CD14-positive monocyte (primary cell): Measurements from ENCODE around the gene CMTM8. TPM values are rescaled to one million over a fixed set of nuclear protein-coding genes. Genes with fewer than 3 reads are reported as not detected.

ENCODE experiments used
- DNase-seq, 3 donors: peaks; one replicate each; pipeline ENCODE4 v3.0.0-alpha.2; 2011 to 2022
- H2AFZ ChIP-seq: 2 replicates; pipeline ENCODE4 v1.6.0; 2012; ENCODE audit warnings: mild to moderate bottlenecking, low read depth, low read length, inconsistent platforms; ENCODE audit not compliant: insufficient read depth, poor library complexity, severe bottlenecking
- H3K27ac ChIP-seq, 2 donors: 1 replicate in 1 of 2; 2 replicates in 1 of 2; pipeline ENCODE4 v1.5.1; 2012 to 2013; ENCODE audit warnings: low read length in 2 of 2, control low read depth in 1 of 2, inconsistent platforms in 1 of 2, low read depth in 1 of 2, mild to moderate bottlenecking in 1 of 2
- H3K27me3 ChIP-seq, 2 donors: one replicate each; pipeline versions ENCODE4 v1.6.0 to v1.6.1; 2011 to 2013; ENCODE audit warnings: low read length in 2 of 2; ENCODE audit not compliant: control insufficient read depth in 2 of 2, insufficient read depth in 2 of 2
- H3K36me3 ChIP-seq, 2 donors: replicated peaks in 1 of 2; 1 replicate in 1 of 2; 2 replicates in 1 of 2; pipeline versions ENCODE4 v1.5.1 to v1.6.1; 2012 to 2013; ENCODE audit warnings: low read length in 2 of 2, control low read depth in 1 of 2, inconsistent platforms in 1 of 2, mild to moderate bottlenecking in 1 of 2; ENCODE audit not compliant: insufficient read depth in 2 of 2, control insufficient read depth in 1 of 2
- H3K4me1 ChIP-seq, 2 donors: 1 replicate in 1 of 2; 2 replicates in 1 of 2; pipeline versions ENCODE4 v1.5.1 to v1.6.1; 2012 to 2013; ENCODE audit warnings: low read length in 2 of 2, control low read depth in 1 of 2, inconsistent platforms in 1 of 2, mild to moderate bottlenecking in 1 of 2, moderate library complexity in 1 of 2; ENCODE audit not compliant: insufficient read depth in 2 of 2, control insufficient read depth in 1 of 2
- H3K4me2 ChIP-seq: replicated peaks from 2 replicates; pipeline ENCODE3; 2012; ENCODE audit warnings: low read length, moderate library complexity, mild to moderate bottlenecking; ENCODE audit not compliant: poor library complexity, severe bottlenecking; ENCODE audit errors: extremely low read depth
- H3K4me3 ChIP-seq, 3 experiments: fragments of 200-600 bp in 1 of 3; sonication (generic) in 1 of 3; replicated peaks in 1 of 3; 1 replicate in 2 of 3; 2 replicates in 1 of 3; pipeline ENCODE4 v1.5.1; 2011 to 2013; ENCODE audit warnings: low read length in 3 of 3, mild to moderate bottlenecking in 3 of 3, control low read depth in 2 of 3, low read depth in 2 of 3, inconsistent platforms in 1 of 3, moderate library complexity in 1 of 3
- H3K79me2 ChIP-seq: 2 replicates; pipeline ENCODE4 v1.6.0; 2012; ENCODE audit warnings: mild to moderate bottlenecking, control low read depth, inconsistent platforms, low read length, moderate library complexity; ENCODE audit not compliant: insufficient read depth
- H3K9ac ChIP-seq: 2 replicates; pipeline ENCODE4 v1.6.0; 2017; ENCODE audit warnings: low read length, mild to moderate bottlenecking; ENCODE audit not compliant: insufficient read depth, poor library complexity, severe bottlenecking
- H3K9me3 ChIP-seq, 2 donors: replicated peaks in 1 of 2; 1 replicate in 1 of 2; 2 replicates in 1 of 2; pipeline versions ENCODE4 v1.5.1 to v1.6.1; 2012 to 2013; ENCODE audit warnings: low read length in 2 of 2, control low read depth in 1 of 2; ENCODE audit not compliant: control insufficient read depth in 1 of 2, insufficient read depth in 1 of 2
- H4K20me1 ChIP-seq: 2 replicates; pipeline ENCODE4 v1.6.0; 2012; ENCODE audit warnings: mild to moderate bottlenecking, low read length, control low read depth, moderate library complexity; ENCODE audit not compliant: insufficient read depth
- H3K27ac Mint-ChIP-seq, 7 donors: one replicate each; pipeline ENCODE4 v1.8.0; 2020; ENCODE audit warnings: mild to moderate bottlenecking in 7 of 7, mixed read lengths in 7 of 7, moderate library complexity in 6 of 7, inconsistent platforms in 2 of 7
- H3K27me3 Mint-ChIP-seq, 3 donors: one replicate each; pipeline ENCODE4 v1.8.0; 2021 to 2022; ENCODE audit warnings: low read depth in 3 of 3, mild to moderate bottlenecking in 3 of 3, mixed read lengths in 3 of 3, moderate library complexity in 3 of 3, inconsistent platforms in 1 of 3
- H3K36me3 Mint-ChIP-seq, 2 donors: one replicate each; pipeline ENCODE4 v1.8.0; 2020; ENCODE audit warnings: mixed read lengths in 2 of 2, inconsistent platforms in 1 of 2, mild to moderate bottlenecking in 1 of 2
- H3K4me1 Mint-ChIP-seq: one replicate; pipeline ENCODE4 v1.8.0; 2020; ENCODE audit warnings: mild to moderate bottlenecking, mixed read lengths
- H3K4me3 Mint-ChIP-seq, 2 donors: one replicate each; pipeline ENCODE4 v1.8.0; 2020; ENCODE audit warnings: mild to moderate bottlenecking in 2 of 2, mixed read lengths in 2 of 2, moderate library complexity in 1 of 2
- H3K9me3 Mint-ChIP-seq, 7 donors: one replicate each; pipeline ENCODE4 v1.8.0; 2020 to 2022; ENCODE audit warnings: mixed read lengths in 7 of 7, mild to moderate bottlenecking in 6 of 7, moderate library complexity in 6 of 7, inconsistent platforms in 2 of 7
- CTCF ChIP-seq: fragments of 200-600 bp; IDR thresholded peaks from one replicate; pipeline ENCODE4 v1.8.0; 2022; ENCODE audit warnings: antibody characterized with exemption, mild to moderate bottlenecking
- WGBS: methylation state at CpG from one replicate; pipeline ENCODE4 v1.1.5; 2013; ENCODE audit warnings: missing lambda C conversion rate; ENCODE audit not compliant: insufficient coverage; 5-methylcytosine and 5-hydroxymethylcytosine counted together
- intact Hi-C, 2 donors: fragments of 100-400 bp; cut with micrococcal nuclease; formaldehyde crosslinking; loops; one replicate each; pipeline versions ENCODE4 v1.15.0 to v1.15.1; 2023
- polyA plus RNA-seq, 3 donors: library from polyadenylated mRNA; depleted of rRNA in 1 of 3; unstranded in 2 of 3; stranded (reverse) in 1 of 3; fragments of 300-500 nt in 2 of 3; fragments of >200 nt in 1 of 3; fragmentation: Illumina TruSeq in 2 of 3; gene quantifications; 1 replicate in 2 of 3; 2 replicates in 1 of 3; pipeline ENCODE4 v1.2.3, GENCODE V29; 2012 to 2021

Gene CMTM8
- polyA plus RNA-seq, 3 donors: 0.46 to 2.5 (median 0.94) TPM

- DNase-seq: no peak
- no peaks in the 10 kb centered on the region for H4K20me1 ChIP-seq
- Mint-ChIP-seq H3K4me3 (no peak overlapping the region), H3K36me3 (no peaks in the 10 kb centered on the region), H3K27ac (no peak overlapping the region), H3K27me3 (peaks cover 0 to 10% (median 3%) of the 10 kb centered on the region in 3 donors), H3K4me1 (no peaks in the 10 kb centered on the region), H3K9me3 (no peaks in the 10 kb centered on the region)
- intact Hi-C loops: no loop called here
- no peaks in the 10 kb centered on the region for H3K27me3 ChIP-seq
- H3K36me3 ChIP-seq: no peaks in the 10 kb centered on the region
- no peak overlapping the region for H3K4me3 ChIP-seq
- WGBS: 83% methylated on average over 4 of the region's 7 CpGs
- no peak for TF ChIP-seq CTCF
- H3K4me1 ChIP-seq: no peaks in the 10 kb centered on the region
- no peak overlapping the region for H3K27ac ChIP-seq
- no peaks in the 10 kb centered on the region for H3K79me2 ChIP-seq
- H3K4me2 ChIP-seq: no peak overlapping the region
- H3K9me3 ChIP-seq: no peaks in the 10 kb centered on the region
- H2AFZ ChIP-seq: no peak overlapping the region
- H3K9ac ChIP-seq: no peak overlapping the region
These were observed 102.3 kb downstream of the CMTM8 start for GRCh38 chr3:32340611-32341365.

- no peak overlapping the region for H3K4me3 Mint-ChIP-seq
- Histone ChIP-seq H3K27me3 (no peaks in the 10 kb centered on the region), H3K4me3 (no peak overlapping the region), H3K4me1 (no peaks in the 10 kb centered on the region), H2AFZ (no peak overlapping the region), H3K27ac (no peak overlapping the region), H3K9me3 (no peaks in the 10 kb centered on the region), H4K20me1 (no peaks in the 10 kb centered on the region), H3K79me2 (no peaks in the 10 kb centered on the region), H3K4me2 (no peak overlapping the region), H3K9ac (no peak overlapping the region), H3K36me3 (no peaks in the 10 kb centered on the region)
- WGBS: 98% methylated on average over 7 of the region's 11 CpGs
- TF ChIP-seq CTCF: no peak
- intact Hi-C loops: no loop called here
- no peaks in the 10 kb centered on the region for H3K9me3 Mint-ChIP-seq
- no peak for DNase-seq
- no peak overlapping the region for H3K27ac Mint-ChIP-seq
- H3K27me3 Mint-ChIP-seq: peaks cover 0 to 3% (median 2%) of the 10 kb centered on the region in 3 donors
- H3K36me3 Mint-ChIP-seq: no peaks in the 10 kb centered on the region
- H3K4me1 Mint-ChIP-seq: peaks cover 4% of the 10 kb centered on the region
These were observed 109.1 kb downstream of the CMTM8 start for GRCh38 chr3:32347343-32348125.
